Activated naive CD4-positive, alpha-beta T cell treated with anti-CD3 and anti-CD28 coated beads, Interleukin-2, amount 50 U/mL, for 24 hours (primary cell): ENCODE results near the gene ZPR1.
"Not testable (repeated sequence)": the region's sequence is repeated elsewhere in the genome, so short reads cannot be mapped to it uniquely, and the experiment has no call there.

Experiments
- H3K27ac Mint-ChIP-seq: one replicate; pipeline ENCODE4 v1.8.0; 2021; ENCODE audit warnings: mild to moderate bottlenecking, mixed read lengths
- H3K27me3 Mint-ChIP-seq: one replicate; pipeline ENCODE4 v1.8.0; 2021; ENCODE audit warnings: mixed read lengths
- H3K36me3 Mint-ChIP-seq: one replicate; pipeline ENCODE4 v1.8.0; 2021; ENCODE audit warnings: mixed read lengths
- H3K4me1 Mint-ChIP-seq: one replicate; pipeline ENCODE4 v1.8.0; 2021; ENCODE audit warnings: mixed read lengths
- H3K4me3 Mint-ChIP-seq: one replicate; pipeline ENCODE4 v1.8.0; 2021; ENCODE audit warnings: mild to moderate bottlenecking, mixed read lengths
- H3K9me3 Mint-ChIP-seq: one replicate; pipeline ENCODE4 v1.8.0; 2021; ENCODE audit warnings: mixed read lengths

ZPR1 gene

GRCh38 chr11:116787786-116788486 is at the start of gene ZPR1:
Gene ZPR1, minus strand, starts transcription at chr11:116788023. Its CDS starts 33 bp downstream, at chr11:116787990.
- peaks cover 53% of the 10 kb centered on the region for H3K4me1 Mint-ChIP-seq
- H3K9me3 Mint-ChIP-seq, result no peaks in the 10 kb centered on the region
- peak within 1 kb of the TSS; percentile 99 for H3K4me3 Mint-ChIP-seq
- H3K27me3 Mint-ChIP-seq, result no peaks in the 10 kb centered on the region
- peak within 1 kb of the TSS; percentile 95 for H3K27ac Mint-ChIP-seq
- peaks cover 25% of the 10 kb centered on the region for H3K36me3 Mint-ChIP-seq

- H3K4me3 Mint-ChIP-seq, result no peak overlapping the region
- no peaks in the 10 kb centered on the region for H3K27me3 Mint-ChIP-seq
- no peaks in the 10 kb centered on the region for H3K36me3 Mint-ChIP-seq
- H3K4me1 Mint-ChIP-seq, result peaks cover 12% of the 10 kb centered on the region
- H3K9me3 Mint-ChIP-seq, result no peaks in the 10 kb centered on the region
- H3K27ac Mint-ChIP-seq, result no peak overlapping the region
Observed at GRCh38 chr11:116836632-116836991, 48.8 kb upstream of the ZPR1 start.

GRCh38 chr11:116835791-116836631 is 48.2 kb upstream of the ZPR1 start:
- H3K9me3 Mint-ChIP-seq, result no peaks in the 10 kb centered on the region
- no peaks in the 10 kb centered on the region for H3K27me3 Mint-ChIP-seq
- H3K4me3 Mint-ChIP-seq, result peak overlapping the region; percentile 76
- H3K4me1 Mint-ChIP-seq, result peaks cover 12% of the 10 kb centered on the region
- H3K36me3 Mint-ChIP-seq, result no peaks in the 10 kb centered on the region
- H3K27ac Mint-ChIP-seq, result no peak overlapping the region

GRCh38 chr11:116835042-116835772 is 47.4 kb upstream of the ZPR1 start:
- Mint-ChIP-seq H3K4me1 (peaks cover 12% of the 10 kb centered on the region), H3K36me3 (no peaks in the 10 kb centered on the region), H3K4me3 (peak overlapping the region; percentile 76), H3K27me3 (no peaks in the 10 kb centered on the region), H3K9me3 (no peaks in the 10 kb centered on the region), H3K27ac (no peak overlapping the region)

- Mint-ChIP-seq H3K4me1 (peaks cover 12% of the 10 kb centered on the region), H3K4me3 (peak overlapping the region; percentile 39)
- not testable (repeated sequence) for H3K27ac Mint-ChIP-seq, H3K27me3 Mint-ChIP-seq, H3K9me3 Mint-ChIP-seq, H3K36me3 Mint-ChIP-seq
Observed at GRCh38 chr11:116834535-116835041, 46.8 kb upstream of the ZPR1 start.

GRCh38 chr11:116833816-116834534 is 46.2 kb upstream of the ZPR1 start:
- Mint-ChIP-seq H3K27ac (no peak overlapping the region), H3K9me3 (no peaks in the 10 kb centered on the region), H3K4me1 (peaks cover 12% of the 10 kb centered on the region), H3K27me3 (no peaks in the 10 kb centered on the region), H3K4me3 (peak overlapping the region; percentile 13), H3K36me3 (no peaks in the 10 kb centered on the region)

- H3K27ac Mint-ChIP-seq, result no peak overlapping the region
- no peak overlapping the region for H3K4me3 Mint-ChIP-seq
- no peaks in the 10 kb centered on the region for H3K36me3 Mint-ChIP-seq
- H3K27me3 Mint-ChIP-seq, result no peaks in the 10 kb centered on the region
- no peaks in the 10 kb centered on the region for H3K9me3 Mint-ChIP-seq
- H3K4me1 Mint-ChIP-seq, result peaks cover 12% of the 10 kb centered on the region
Observed at GRCh38 chr11:116833491-116833815, 45.6 kb upstream of the ZPR1 start.

- no peaks in the 10 kb centered on the region for H3K36me3 Mint-ChIP-seq
- no peaks in the 10 kb centered on the region for H3K27me3 Mint-ChIP-seq
- no peak overlapping the region for H3K4me3 Mint-ChIP-seq
- peaks cover 12% of the 10 kb centered on the region for H3K4me1 Mint-ChIP-seq
- H3K9me3 Mint-ChIP-seq, result no peaks in the 10 kb centered on the region
- no peak overlapping the region for H3K27ac Mint-ChIP-seq
Observed at GRCh38 chr11:116832350-116833290, 44.8 kb upstream of the ZPR1 start.

DNA sequence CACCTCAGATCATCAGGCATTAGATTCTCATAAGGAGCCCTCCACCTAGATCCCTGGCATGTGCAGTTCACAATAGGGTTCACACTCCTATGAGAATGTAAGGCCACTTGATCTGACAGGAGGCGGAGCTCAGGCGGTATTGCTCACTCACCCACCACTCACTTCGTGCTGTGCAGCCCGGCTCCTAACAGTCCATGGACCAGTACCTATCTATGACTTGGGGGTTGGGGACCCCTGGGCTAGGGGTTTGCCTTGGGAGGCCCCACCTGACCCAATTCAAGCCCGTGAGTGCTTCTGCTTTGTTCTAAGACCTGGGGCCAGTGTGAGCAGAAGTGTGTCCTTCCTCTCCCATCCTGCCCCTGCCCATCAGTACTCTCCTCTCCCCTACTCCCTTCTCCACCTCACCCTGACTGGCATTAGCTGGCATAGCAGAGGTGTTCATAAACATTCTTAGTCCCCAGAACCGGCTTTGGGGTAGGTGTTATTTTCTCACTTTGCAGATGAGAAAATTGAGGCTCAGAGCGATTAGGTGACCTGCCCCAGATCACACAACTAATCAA is 44.0 kb upstream of the ZPR1 start:
- H3K27me3 Mint-ChIP-seq, result no peaks in the 10 kb centered on the region
- no peak overlapping the region for H3K4me3 Mint-ChIP-seq
- no peaks in the 10 kb centered on the region for H3K36me3 Mint-ChIP-seq
- no peak overlapping the region for H3K27ac Mint-ChIP-seq
- H3K4me1 Mint-ChIP-seq, result peaks cover 12% of the 10 kb centered on the region
- no peaks in the 10 kb centered on the region for H3K9me3 Mint-ChIP-seq

DNA sequence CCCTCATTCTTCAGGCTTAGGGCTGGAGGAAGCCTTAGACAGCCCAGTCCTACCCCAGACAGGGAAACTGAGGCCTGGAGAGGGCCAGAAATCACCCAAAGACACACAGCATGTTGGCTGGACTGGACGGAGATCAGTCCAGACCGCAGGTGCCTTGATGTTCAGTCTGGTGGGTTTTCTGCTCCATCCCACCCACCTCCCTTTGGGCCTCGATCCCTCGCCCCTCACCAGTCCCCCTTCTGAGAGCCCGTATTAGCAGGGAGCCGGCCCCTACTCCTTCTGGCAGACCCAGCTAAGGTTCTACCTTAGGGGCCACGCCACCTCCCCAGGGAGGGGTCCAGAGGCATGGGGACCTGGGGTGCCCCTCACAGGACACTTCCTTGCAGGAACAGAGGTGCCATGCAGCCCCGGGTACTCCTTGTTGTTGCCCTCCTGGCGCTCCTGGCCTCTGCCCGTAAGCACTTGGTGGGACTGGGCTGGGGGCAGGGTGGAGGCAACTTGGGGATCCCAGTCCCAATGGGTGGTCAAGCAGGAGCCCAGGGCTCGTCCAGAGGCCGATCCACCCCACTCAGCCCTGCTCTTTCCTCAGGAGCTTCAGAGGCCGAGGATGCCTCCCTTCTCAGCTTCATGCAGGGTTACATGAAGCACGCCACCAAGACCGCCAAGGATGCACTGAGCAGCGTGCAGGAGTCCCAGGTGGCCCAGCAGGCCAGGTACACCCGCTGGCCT is 42.5 kb upstream of the ZPR1 start:
- no peak overlapping the region for H3K4me3 Mint-ChIP-seq
- H3K27ac Mint-ChIP-seq, result no peak overlapping the region
- H3K4me1 Mint-ChIP-seq, result peaks cover 4% of the 10 kb centered on the region
- H3K36me3 Mint-ChIP-seq, result no peaks in the 10 kb centered on the region
- H3K9me3 Mint-ChIP-seq, result no peaks in the 10 kb centered on the region
- H3K27me3 Mint-ChIP-seq, result no peaks in the 10 kb centered on the region

DNA sequence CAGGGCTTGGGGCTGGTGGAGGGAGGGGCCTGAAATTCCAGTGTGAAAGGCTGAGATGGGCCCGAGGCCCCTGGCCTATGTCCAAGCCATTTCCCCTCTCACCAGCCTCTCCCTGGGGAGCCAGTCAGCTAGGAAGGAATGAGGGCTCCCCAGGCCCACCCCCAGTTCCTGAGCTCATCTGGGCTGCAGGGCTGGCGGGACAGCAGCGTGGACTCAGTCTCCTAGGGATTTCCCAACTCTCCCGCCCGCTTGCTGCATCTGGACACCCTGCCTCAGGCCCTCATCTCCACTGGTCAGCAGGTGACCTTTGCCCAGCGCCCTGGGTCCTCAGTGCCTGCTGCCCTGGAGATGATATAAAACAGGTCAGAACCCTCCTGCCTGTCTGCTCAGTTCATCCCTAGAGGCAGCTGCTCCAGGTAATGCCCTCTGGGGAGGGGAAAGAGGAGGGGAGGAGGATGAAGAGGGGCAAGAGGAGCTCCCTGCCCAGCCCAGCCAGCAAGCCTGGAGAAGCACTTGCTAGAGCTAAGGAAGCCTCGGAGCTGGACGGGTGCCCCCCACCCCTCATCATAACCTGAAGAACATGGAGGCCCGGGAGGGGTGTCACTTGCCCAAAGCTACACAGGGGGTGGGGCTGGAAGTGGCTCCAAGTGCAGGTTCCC is 41.8 kb upstream of the ZPR1 start, which contains the start of gene APOC3:
APOC3 (plus strand) TSS at position 383 of the 659 bp plus-strand sequence. CDS start 676 bp downstream, outside the sequence.
- H3K36me3 Mint-ChIP-seq, result no peaks in the 10 kb centered on the region
- no peak within 1 kb of the TSS for H3K4me3 Mint-ChIP-seq
- H3K27ac Mint-ChIP-seq, result no peak within 1 kb of the TSS
- no peaks in the 10 kb centered on the region for H3K9me3 Mint-ChIP-seq
- peaks cover under 1% of the 10 kb centered on the region for H3K4me1 Mint-ChIP-seq
- no peaks in the 10 kb centered on the region for H3K27me3 Mint-ChIP-seq

DNA sequence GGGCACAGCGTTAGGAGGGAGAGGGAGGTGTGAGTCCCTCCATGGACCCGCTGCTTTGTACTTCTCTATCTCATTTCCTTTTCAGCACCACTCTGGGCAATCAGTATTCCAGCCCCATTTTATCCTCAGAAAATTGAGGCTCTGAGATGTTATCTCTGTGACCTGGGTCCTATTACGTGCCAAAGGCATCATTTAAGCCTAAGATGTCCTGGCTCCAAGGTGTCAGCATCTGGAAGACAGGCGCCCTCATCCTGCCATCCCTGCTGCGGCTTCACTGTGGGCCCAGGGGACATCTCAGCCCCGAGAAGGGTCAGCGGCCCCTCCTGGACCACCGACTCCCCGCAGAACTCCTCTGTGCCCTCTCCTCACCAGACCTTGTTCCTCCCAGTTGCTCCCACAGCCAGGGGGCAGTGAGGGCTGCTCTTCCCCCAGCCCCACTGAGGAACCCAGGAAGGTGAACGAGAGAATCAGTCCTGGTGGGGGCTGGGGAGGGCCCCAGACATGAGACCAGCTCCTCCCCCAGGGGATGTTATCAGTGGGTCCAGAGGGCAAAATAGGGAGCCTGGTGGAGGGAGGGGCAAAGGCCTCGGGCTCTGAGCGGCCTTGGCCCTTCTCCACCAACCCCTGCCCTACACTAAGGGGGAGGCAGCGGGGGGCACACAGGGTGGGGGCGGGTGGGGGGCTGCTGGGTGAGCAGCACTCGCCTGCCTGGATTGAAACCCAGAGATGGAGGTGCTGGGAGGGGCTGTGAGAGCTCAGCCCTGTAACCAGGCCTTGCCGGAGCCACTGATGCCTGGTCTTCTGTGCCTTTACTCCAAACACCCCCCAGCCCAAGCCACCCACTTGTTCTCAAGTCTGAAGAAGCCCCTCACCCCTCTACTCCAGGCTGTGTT is 41.1 kb upstream of the ZPR1 start:
- Mint-ChIP-seq H3K9me3 (no peaks in the 10 kb centered on the region), H3K4me1 (no peaks in the 10 kb centered on the region), H3K27me3 (no peaks in the 10 kb centered on the region), H3K27ac (no peak overlapping the region), H3K4me3 (no peak overlapping the region), H3K36me3 (no peaks in the 10 kb centered on the region)
